ES-I3 (cell line): ENCODE results near the gene ZKSCAN2.

Experiments
- H3K36me3 ChIP-seq: 2 replicates; pipeline ENCODE4 v1.6.1; 2013; ENCODE audit warnings: mild to moderate bottlenecking, low read length, control low read depth, moderate library complexity; ENCODE audit not compliant: insufficient read depth
- H3K4me1 ChIP-seq: 2 replicates; pipeline ENCODE4 v1.6.1; 2013; ENCODE audit warnings: mild to moderate bottlenecking, control low read depth, low read length; ENCODE audit not compliant: insufficient read depth
- H3K9ac ChIP-seq: 2 replicates; pipeline ENCODE4 v1.6.1; 2013; ENCODE audit warnings: low read depth, mild to moderate bottlenecking, low read length, moderate library complexity
- H3K9me3 ChIP-seq: 2 replicates; pipeline ENCODE4 v1.6.1; 2013; ENCODE audit warnings: mild to moderate bottlenecking, low read length, moderate library complexity; ENCODE audit not compliant: control insufficient read depth, insufficient read depth

Gene ZKSCAN2

GRCh38 chr16:25212636-25213035 lies 45.0 kb downstream of the ZKSCAN2 start:
- no peak overlapping the region for H3K9ac ChIP-seq
- no peaks in the 10 kb centered on the region for H3K9me3 ChIP-seq
- H3K4me1 ChIP-seq = no peaks in the 10 kb centered on the region
- H3K36me3 ChIP-seq = no peaks in the 10 kb centered on the region

- Histone ChIP-seq H3K4me1 (no peaks in the 10 kb centered on the region), H3K9me3 (no peaks in the 10 kb centered on the region), H3K36me3 (no peaks in the 10 kb centered on the region), H3K9ac (no peak overlapping the region)
Observed at GRCh38 chr16:25210758-25211157, 46.9 kb downstream of the ZKSCAN2 start.

DNA sequence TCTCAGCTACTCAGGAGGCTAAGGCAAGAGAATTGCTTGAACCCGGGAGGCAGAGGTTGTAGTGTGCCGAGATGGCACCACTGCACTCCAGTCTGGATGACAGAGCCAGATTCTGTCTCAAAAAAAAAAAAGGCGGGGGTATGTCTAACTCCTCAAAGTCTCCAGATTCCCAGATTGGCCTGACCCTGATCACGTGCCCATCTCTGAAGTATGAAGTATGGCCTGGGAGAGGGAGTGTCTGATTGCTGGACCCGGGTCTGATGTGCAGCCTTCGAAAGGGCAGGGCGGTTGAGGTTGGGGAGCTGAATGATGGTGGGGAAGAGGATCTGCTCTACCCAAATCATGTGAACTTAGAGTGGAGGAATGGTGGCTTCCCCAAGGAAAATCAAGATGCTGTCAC lies 58.2 kb downstream of the ZKSCAN2 start:
- no peaks in the 10 kb centered on the region for H3K4me1 ChIP-seq
- H3K36me3 ChIP-seq = no peaks in the 10 kb centered on the region
- H3K9ac ChIP-seq = no peak overlapping the region
- no peaks in the 10 kb centered on the region for H3K9me3 ChIP-seq

DNA sequence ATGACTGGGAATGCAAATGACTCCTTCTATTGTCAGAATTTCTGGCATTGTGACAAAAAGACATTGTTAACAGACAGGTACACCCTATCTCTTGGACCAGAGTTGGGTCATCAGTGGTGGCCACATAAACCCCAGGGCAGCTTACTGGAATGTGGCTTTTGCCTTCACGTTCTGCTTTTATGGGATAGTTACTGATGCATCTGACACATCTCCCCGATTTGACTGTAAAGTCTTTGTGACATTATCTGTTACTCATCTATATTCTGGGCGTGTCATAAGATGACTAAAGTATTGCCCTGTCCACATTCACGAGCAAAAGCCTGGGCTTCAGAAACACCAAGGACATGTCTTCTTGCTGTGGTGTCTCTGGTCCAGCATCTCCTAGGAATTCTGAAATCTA lies 59.6 kb downstream of the ZKSCAN2 start:
- H3K4me1 ChIP-seq = no peaks in the 10 kb centered on the region
- H3K9me3 ChIP-seq = no peaks in the 10 kb centered on the region
- H3K36me3 ChIP-seq = no peaks in the 10 kb centered on the region
- no peak overlapping the region for H3K9ac ChIP-seq

DNA sequence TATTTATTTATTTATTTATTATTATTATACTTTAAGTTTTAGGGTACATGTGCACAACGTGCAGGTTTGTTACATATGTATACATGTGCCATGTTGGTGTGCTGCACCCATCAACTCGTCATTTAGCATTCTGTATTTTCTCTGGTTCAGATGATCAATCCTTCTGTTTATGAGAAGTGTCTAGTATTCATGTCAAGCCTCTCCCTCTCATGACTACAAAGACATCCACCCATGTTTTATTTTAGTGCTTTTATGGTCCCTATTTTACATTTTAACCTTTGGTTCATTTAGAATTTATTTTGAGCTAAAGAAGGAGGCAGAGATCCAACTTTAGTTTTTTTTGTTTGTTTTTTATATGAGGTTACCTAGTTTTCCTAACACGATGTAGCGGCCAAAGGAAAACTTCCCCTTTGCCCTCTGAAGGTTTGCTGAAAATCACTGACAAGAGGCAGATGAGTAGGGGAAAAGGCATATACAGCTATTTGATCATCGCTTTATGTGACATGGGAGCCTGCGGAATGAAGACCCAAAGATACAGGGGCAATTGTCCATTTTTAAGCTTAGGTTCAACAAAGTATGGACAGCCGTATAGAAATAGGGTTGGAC lies 63.3 kb downstream of the ZKSCAN2 start:
- H3K9me3 ChIP-seq = no peaks in the 10 kb centered on the region
- no peaks in the 10 kb centered on the region for H3K4me1 ChIP-seq
- H3K36me3 ChIP-seq = no peaks in the 10 kb centered on the region

GRCh38 chr16:25192096-25192495 lies 65.5 kb downstream of the ZKSCAN2 start:
- Histone ChIP-seq H3K9ac (no peak overlapping the region), H3K9me3 (no peaks in the 10 kb centered on the region), H3K36me3 (no peaks in the 10 kb centered on the region), H3K4me1 (no peaks in the 10 kb centered on the region)

More for the DNA sequence above, 63.3 kb downstream of the ZKSCAN2 start:
- no peak overlapping the region for H3K9ac ChIP-seq

DNA sequence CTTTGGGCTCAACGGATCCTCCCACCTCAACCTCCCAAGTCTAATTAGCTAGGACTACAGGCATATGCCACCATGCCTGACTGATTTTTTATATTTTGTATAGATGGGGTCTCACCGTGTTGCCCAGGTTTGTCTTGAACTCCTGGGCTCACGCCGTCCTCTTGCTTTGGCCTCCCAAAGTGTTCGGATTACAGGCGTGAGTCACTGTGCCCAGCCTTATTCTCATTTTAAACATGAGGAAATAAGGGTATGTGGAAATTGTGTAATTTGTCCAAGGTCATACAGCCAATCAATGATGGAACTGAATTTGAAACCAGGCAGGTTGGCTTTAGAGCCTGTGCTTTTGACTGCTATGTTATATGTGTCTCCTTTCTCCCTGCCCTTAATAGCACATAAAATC lies 68.3 kb downstream of the ZKSCAN2 start:
- Histone ChIP-seq H3K36me3 (no peaks in the 10 kb centered on the region), H3K9me3 (no peaks in the 10 kb centered on the region), H3K4me1 (no peaks in the 10 kb centered on the region), H3K9ac (no peak overlapping the region)

GRCh38 chr16:25187491-25187795 lies 70.2 kb downstream of the ZKSCAN2 start:
- Histone ChIP-seq H3K4me1 (no peaks in the 10 kb centered on the region), H3K9ac (no peak overlapping the region), H3K9me3 (no peaks in the 10 kb centered on the region), H3K36me3 (no peaks in the 10 kb centered on the region)
